RPMI7951 (cell line): ENCODE data around the gene TTC9B. TPM values are rescaled to one million over a fixed set of nuclear protein-coding genes. Genes with fewer than 3 reads are reported as not detected.

Source experiments
- DNase-seq: peaks from one replicate; pipeline ENCODE4 v3.0.0-alpha.2; 2012; ENCODE audit warnings: low read depth
- total RNA-seq: library from RNA; depleted of rRNA; stranded (reverse); fragments of >200 nt; shearing (Covaris generic); gene quantifications from 2 replicates; pipeline ENCODE4 v1.2.3, GENCODE V29; 2014

The TTC9B gene
- total RNA-seq, 1 experiment from 2014 or later: not detected

GRCh38 chr19:40247735-40248262 is 29.6 kb upstream of the TTC9B start:
- DNase-seq: no peak

GRCh38 chr19:40247178-40247577 is 29.0 kb upstream of the TTC9B start:
- DNase-seq: no peak

DNA sequence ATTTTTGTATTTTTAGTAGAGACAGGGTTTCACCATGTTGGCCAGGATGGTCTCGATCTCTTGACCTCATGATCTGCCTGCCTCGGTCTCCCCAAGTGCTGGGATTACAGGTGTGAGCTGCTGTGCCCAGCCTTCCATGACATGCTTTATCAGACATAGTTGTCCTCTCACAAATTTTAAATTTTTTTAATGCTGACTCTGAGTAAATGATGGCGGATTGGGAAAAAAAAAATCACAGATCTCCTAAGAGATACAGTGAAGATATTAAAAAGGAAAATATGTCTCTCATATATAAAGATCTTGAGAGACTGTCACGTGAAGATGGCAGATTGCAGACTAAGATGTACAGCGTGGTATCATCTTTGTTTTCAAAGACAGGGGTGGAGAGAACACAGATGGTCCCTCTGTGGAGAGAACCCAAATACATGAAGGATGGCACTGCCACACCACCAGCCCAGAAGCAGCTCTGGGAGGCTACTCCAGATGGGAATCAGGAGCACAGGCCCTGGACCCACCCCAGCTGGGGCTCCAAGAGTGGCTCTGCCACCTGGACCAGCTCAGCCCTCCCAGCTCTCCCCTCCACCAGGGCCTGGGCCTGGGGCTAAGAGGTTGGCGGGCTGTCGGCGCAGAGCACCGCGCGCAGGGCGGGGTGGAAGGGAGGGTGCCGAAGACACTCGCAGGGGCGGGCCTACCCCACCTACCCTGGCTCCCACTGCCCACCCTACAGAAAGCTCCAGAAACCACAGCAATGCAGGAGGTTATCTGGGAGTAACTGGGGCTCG is 28.3 kb upstream of the TTC9B start:
- no peak for DNase-seq

DNA sequence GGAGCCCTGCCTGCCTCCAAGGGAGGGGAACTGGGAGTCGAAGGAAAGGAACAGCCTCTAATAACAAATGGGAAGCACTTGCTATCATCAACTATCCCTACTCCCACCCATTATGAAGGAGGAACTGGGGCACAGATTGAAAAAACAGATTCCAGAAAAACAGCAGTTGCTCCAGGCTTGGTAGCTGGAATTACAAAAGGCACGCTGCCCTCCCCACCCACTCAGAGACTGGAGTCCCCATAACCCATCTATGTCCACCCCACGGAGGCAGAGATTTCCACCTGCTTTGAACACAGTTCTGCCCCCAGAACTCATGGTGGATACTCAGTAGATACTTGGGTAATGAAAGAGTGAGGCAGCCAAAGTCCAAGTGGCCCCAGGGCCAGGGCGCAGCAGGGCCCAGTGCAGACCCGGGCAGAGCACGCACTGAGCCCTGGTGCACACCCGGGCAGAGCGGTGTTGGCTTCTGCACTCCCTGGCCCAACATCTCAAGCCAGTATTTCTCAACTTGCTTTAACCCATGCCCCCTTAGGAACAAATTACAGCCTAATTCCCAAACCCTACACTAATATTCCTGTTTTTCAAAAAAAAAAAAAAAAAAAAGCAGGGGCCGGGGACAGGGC is 27.4 kb upstream of the TTC9B start:
- DNase-seq: no peak

DNA sequence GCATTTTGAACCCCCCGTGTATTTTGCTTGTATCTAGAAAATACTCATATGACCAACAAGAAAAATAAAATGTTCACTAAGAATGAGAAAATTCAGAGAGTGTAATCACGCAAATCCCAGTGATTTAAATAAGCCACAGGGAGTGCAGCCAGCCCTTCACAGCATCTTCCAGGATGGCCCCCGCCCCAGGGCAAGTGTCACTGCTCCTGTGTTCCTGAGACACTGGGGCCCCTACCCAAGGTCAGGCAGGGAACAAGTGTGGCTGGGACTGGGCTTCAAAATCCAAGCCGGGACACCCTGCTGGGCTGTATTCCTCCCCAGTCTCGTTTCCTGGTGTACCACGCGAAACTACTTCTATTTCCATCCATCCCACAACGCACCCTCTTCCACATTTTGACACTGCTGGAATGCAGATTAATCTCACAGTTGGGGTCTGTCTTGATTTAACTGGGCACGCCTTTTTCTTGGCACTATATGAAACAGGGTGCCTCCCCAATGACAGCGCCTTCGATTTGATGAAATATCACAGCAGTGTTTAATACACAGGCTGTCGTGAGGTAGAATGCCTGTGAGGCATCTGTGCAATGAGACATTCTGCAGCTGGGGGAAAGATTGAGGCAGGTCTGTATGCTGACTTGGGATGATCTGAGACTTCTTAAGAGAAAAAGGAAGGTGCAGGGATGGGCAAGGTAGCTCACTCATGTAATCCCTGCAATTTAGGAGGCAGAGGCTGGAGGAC is 26.6 kb upstream of the TTC9B start:
- no peak for DNase-seq

DNA sequence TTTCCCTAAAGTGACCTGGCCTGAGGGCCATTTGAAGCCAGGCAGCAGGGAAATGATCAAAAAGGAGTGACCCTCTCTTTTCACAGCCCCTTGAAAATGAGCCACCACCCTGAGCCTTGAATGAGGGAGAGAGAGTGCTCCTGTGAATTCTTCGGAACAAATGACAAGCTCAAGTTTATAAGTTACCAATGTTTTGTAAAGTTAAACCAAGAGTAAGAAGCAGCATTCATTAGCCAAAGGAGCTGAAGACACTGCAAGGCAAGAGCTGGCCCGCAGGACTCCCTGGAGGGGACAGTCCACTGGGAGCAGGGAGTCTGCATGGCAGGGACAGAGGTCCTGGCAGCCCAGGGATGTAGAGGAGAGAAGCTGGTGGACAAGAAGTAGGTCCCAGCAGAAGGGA is 25.0 kb upstream of the TTC9B start:
- no peak for DNase-seq

DNA sequence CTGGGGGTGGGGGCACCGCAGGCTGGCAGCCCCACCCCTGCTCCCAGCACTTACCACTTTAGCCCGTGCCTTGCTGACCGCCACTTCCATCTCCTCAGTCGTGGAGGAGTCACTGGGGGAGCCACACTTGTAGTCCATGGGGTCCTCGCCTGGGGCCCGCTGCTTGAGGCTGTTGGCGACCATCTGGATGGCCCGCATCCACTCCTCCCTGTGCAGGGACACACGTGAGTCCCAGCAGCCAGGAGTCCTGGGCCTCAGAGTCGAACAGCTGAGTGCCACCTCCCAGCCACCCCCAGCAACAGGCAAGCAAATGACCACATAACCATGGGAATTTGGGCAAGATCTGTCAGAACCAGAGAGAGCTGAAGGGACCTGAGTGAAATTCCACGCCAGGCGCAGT is 24.3 kb upstream of the TTC9B start:
- DNase-seq: no peak

- DNase-seq: no peak
Observed at GRCh38 chr19:40241809-40242384, 23.7 kb upstream of the TTC9B start.

DNA sequence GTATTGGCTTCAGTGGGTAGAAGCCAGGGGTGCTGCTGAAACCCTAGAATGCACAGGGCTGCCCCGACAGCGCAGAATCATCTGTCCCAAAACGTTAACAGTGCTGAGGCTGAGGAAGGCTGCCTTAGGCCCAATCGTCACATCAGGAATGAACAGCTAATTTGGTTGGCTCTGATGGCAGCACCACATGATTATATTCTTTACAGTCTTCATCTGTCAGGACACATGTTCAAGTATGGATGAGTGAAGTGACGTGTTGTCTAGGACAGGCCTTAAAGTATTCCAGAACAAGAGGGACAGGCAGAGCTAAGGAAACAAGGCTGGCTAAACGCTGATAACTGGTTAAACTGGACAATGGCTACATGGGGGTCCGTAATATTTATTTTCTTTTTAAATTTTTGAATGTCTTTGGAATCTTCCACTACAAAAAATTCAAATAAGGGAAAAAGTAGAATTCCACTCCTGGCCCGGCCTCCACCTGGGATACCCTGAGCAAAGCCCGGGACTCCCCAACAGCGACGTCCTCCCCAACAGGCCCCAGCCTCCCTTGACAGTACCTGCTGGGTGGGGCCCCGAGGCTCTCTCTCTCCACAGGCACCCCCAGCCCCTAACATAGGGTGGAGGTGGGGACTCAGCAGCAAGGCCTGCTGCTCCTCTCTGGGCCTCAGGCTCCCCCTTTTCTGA is 23.1 kb upstream of the TTC9B start:
- no peak for DNase-seq

DNA sequence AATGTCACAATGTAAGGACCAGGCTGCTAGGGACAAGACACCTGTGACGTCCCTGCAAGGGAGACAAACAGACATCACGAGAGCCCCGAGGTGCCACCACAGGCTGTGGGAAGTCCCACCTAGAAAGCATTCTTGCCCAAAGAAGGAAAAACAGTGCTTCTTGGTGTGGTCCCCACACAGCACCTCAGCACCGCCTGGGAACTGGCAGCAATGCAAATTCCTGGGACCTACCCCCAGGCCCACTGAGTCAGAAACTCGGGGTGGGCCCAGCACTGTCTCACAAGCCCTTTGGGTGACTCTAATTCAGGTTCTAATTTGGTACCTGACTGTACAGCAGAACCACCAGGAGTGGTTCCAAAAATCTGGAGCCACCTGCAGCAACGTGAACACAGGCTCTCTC is 22.1 kb upstream of the TTC9B start:
- no peak for DNase-seq

- no peak for DNase-seq
Observed at GRCh38 chr19:40239415-40240226, 21.4 kb upstream of the TTC9B start.

DNA sequence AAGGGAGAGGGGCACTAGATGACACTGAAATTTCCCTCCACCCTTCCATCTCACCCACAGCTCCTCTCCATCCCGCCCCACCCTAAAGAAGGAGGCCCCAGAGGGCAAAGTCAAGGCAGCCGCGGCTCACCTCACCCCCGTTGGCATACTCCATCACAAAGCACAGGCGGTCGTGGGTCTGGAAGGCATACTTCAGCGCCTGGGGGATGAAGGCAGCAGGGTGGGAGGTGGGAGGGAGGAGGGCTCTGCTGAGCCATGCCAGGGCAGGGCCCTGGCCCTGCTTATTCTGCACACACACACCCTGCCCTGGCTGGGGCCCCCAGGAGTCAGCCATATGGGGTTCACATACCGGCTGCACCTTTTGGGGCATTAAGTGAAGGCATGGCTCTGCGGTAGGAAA is 20.6 kb upstream of the TTC9B start:
- DNase-seq: no peak

DNA sequence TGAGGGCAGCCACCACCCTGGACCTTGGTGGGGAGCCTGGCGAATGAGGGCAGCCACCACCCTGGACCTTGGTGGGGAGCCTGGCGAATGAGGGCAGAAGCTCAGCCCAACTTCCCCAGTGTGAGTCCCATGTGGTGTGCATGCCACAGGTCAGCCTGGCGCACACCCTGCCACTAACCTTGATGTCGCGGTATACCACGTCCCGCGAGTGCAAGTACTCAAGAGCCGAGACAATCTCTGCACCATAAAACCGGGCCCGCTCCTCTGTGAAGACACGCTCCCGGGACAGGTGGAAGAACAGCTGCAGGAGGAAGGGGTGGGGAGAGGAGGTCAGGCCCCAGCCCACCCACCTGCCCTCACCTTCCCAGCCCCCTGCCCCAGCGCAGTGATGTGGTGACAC is 19.6 kb upstream of the TTC9B start:
- DNase-seq: no peak

DNA sequence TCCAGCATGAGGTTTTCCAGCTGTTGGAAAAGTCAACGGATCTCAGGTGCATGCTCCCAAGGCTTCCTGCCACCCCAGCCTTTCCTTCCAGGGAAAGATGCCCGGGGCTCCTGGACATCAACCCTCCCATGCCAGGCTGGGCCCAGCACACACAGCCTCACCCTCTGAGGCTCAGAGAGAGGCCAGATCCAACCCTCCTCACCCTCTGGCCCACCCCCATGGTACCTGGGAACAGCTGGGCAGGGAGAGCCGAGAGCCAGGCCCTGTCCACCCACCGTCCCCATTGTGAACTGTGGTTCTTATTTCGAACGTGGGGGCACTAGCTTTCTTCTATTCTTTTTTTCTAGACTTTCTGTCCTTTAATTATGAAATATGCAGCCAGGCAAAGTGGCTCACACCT is 18.2 kb upstream of the TTC9B start:
- DNase-seq: no peak

DNA sequence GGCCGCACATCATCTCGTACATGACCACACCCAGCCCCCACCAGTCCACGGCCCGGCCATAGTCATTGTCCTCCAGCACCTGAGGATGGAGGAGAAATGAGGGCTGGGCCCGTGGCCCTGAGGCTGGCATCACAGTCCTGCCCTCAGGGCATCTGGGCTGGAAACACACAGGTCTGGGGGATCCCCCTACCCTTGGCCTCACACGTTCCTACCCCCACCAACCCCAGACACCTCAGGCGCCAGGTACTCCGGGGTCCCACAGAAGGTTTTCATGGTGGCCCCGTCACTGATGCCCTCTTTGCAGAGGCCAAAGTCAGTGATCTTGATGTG is 17.8 kb upstream of the TTC9B start:
- DNase-seq: no peak

DNA sequence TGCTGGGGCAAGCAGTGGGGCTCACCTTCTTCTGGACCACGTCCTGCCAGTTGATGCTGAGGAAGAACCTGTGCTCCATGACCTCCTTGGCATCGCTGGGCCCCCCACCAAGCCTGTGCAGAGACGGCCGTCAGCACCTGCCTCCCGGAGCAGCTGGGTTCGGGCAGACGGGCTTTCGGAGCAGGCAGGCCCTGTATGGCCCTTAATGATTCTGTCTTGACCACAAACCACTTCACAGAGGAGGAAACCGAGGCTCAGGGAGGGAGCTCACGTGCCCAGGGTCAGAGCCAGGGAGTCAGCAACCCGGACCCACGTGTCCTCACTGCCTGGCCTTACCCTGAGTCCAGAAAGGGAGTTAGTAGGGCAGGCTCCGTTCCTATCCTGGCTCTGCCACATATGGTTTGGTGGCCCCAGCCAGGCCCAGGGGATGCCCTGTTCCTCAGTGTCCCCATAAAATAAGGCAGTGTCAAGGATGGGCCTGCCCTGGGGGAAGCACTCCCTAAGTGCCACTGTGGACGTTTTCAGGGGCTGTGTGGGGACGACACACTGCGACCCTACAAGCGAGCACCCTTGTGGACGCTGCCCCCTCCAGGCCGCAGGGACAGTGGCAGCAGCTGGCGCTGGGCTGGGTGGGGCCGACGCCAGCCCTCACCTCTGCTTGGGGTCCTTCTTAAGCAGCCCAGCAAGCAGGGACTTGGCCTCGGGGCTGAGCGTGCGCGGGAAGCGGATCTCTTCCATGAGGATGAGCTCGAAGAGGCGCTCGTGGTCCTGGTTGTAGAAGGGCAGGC is 17.2 kb upstream of the TTC9B start:
- DNase-seq: no peak

- DNase-seq: no peak
Observed at GRCh38 chr19:40234429-40235237, 16.4 kb upstream of the TTC9B start.

DNA sequence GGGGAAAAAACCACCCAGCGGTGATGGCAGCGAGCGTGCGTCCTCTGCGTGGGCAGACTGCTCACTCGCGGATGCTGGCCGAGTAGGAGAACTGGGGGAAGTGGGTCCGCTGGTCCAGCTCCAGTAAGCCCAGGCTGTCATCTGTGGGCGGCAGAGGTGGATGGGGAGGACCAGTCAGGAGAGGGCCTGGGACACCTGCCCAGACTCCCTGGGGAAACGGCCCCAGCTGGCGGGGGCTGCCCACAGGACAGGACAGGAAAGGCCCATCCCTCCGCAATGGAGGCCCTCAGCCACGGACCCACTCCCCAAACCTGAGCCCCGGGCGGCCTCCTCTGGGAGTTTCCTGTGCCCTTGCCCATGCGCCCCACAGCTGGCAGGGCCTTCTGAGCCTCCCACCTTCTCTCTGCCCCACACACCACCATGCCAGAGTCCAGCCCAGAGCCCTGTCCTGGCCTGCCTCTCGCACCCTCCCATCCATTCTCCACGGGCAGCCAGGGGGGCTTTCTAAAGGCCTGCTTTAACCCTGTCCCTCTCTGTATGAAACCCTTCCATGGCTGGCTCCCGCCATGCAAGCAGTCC is 15.7 kb upstream of the TTC9B start:
- DNase-seq: no peak
